Measurements from ENCODE around the gene DNMT3A. TPM values are rescaled to one million over a fixed set of nuclear protein-coding genes. Genes with fewer than 3 reads are reported as not detected.

The DNMT3A gene
- total and polyA plus RNA-seq, 2 experiments from 2014 or later: 2.5 to 18.4 TPM

DNA sequence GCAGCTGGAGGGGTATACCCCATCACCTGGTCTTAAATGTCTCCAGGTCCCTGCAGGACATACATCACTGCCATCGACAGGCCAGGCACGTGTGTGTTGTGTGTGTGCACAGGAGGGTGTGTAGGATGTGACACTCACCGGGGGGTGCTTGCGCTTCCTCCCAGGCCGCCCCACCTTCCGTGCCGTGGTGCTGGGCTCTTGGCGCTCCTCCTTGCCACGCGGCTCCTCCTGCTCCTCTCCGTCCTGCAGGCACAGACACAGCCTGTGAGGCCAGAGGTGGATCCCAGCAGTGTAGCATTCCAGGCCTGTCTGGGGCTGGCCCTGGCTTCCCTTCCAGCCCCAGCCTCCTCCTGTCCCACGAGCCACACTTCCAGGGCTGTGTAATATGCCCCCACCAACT, 41.7 kb downstream of the DNMT3A start:
- in situ Hi-C loops (cut with MboI): no loop called here
- no peak overlapping the region for H3K4me2 ChIP-seq (ENCODE audit: unreplicated experiment)
- no peaks in the 10 kb centered on the region for H3K27me3 ChIP-seq (replicated peaks; ENCODE audit: insufficient read depth)
- DNase-seq: no peak
- H3F3A ChIP-seq (ENCODE audit: insufficient read depth): peaks cover 15% of the 10 kb centered on the region; the same call in 1 of the 2 replicates
- H3K9me2 ChIP-seq (ENCODE audit: insufficient read depth): no peaks in the 10 kb centered on the region
- no peak overlapping the region for H3K27ac ChIP-seq
- no peaks in the 10 kb centered on the region for H3K36me3 ChIP-seq (ENCODE audit: low read depth)
- no peak for TF ChIP-seq EZH2phosphoT487 (IDR thresholded peaks at IDR 0.05; ENCODE audit: insufficient read depth, low read depth)
- H3K4me3 ChIP-seq: no peak overlapping the region
- no peak overlapping the region for H3K9ac ChIP-seq
- H2AFZ ChIP-seq: no peak overlapping the region
- no peaks in the 10 kb centered on the region for H3K79me2 ChIP-seq (ENCODE audit: insufficient read depth)
- 93% methylated on average over 9 to 12 of the region's 12 CpGs for WGBS, 2 experiments (ENCODE audit: low coverage in 1 of 2, low lambda C conversion rate in 2 of 2, missing lambda C conversion rate in 2 of 2)
- H3K9me3 ChIP-seq (ENCODE audit: low read depth): no peaks in the 10 kb centered on the region
- no peaks in the 10 kb centered on the region for H4K20me1 ChIP-seq (ENCODE audit: insufficient read depth)
- peaks cover 18% of the 10 kb centered on the region; the same call in 1 of the 2 replicates for H3K4me1 ChIP-seq (ENCODE audit: insufficient read depth)

DNA sequence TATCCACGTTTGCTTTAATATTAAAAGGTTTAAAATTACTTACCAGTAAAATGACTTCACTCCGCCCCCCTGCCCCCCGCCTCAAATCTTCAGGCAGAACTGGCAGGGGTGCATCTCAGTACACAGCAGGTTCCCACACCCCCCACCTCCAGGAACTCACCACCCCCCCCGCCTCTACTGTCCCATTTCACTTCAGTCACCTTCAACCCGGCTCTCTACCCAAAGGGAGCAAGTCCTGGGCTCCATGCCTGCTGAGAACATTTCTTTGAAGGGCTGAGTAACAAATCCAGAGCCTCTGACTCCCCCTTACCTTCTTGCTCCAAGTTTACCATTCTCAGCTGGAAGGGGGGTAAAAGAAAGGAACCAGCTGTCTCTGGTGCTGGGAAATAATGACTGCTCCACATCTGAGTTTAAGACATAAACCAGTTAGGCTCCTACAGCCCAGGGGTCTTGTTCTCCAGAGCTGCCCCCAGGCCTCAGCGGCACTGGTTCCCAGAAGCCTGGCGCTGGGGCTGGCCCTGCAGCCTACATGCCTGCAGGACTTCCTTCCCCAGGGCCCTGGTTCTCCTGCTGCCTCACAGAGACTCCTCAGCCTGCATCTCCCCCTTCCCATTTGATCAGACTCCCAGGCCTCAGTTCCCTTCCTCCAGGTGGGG, 42.8 kb downstream of the DNMT3A start:
- TF ChIP-seq EZH2phosphoT487 (IDR thresholded peaks at IDR 0.05; ENCODE audit: insufficient read depth, low read depth): no peak
- no peak for TF ChIP-seq EZH2 (IDR thresholded peaks at IDR 0.05; ENCODE audit: insufficient read depth, poor library complexity, severe bottlenecking)
- no peak overlapping the region for H3K9ac ChIP-seq
- 86 to 95% methylated on average over 5 to 7 of the region's 7 CpGs for WGBS, 2 experiments (ENCODE audit: low coverage in 1 of 2, low lambda C conversion rate in 2 of 2, missing lambda C conversion rate in 2 of 2)
- no peak overlapping the region for H3K27ac ChIP-seq
- in situ Hi-C loops (cut with MboI): no loop called here
- H3K27me3 ChIP-seq (replicated peaks; ENCODE audit: insufficient read depth): no peaks in the 10 kb centered on the region
- H3K4me3 ChIP-seq: no peak overlapping the region
- H3K4me1 ChIP-seq (ENCODE audit: insufficient read depth): peaks cover 18% of the 10 kb centered on the region; the same call in 1 of the 2 replicates
- no peaks in the 10 kb centered on the region for H4K20me1 ChIP-seq (ENCODE audit: insufficient read depth)
- H3F3A ChIP-seq (ENCODE audit: insufficient read depth): peaks cover 15% of the 10 kb centered on the region; the same call in 1 of the 2 replicates
- H2AFZ ChIP-seq: no peak overlapping the region
- H3K79me2 ChIP-seq (ENCODE audit: insufficient read depth): no peaks in the 10 kb centered on the region
- H3K4me2 ChIP-seq (ENCODE audit: unreplicated experiment): no peak overlapping the region
- no peaks in the 10 kb centered on the region for H3K9me2 ChIP-seq (ENCODE audit: insufficient read depth)
- DNase-seq: no peak
- no peaks in the 10 kb centered on the region for H3K36me3 ChIP-seq (ENCODE audit: low read depth)
- H3K9me3 ChIP-seq (ENCODE audit: low read depth): no peaks in the 10 kb centered on the region

DNA sequence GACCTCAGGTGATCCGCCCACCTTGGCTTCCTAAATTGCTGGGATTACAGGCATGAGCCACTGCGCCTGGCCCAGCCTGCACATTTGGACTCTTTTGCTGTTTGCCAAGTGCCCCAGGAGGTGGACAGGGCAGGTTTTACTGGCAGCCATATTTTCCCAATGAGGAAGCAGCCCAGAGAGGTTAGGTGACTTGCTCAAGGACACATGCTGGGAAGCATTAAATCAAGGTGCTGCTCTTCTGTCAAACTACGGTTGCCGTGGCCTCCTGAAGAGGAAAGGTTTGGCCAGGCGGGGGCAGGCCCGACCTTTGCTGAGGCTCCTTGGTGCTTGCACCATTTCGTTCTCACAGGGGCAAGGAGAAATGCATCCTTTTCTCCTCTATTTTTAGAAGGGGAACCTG, 44.0 kb downstream of the DNMT3A start:
- Histone ChIP-seq H3K9me3 (ENCODE audit: low read depth) (no peaks in the 10 kb centered on the region), H3K36me3 (ENCODE audit: low read depth) (no peaks in the 10 kb centered on the region), H3K4me1 (ENCODE audit: insufficient read depth) (peaks cover 18% of the 10 kb centered on the region; the same call in 1 of the 2 replicates), H3K9ac (no peak overlapping the region), H3K79me2 (ENCODE audit: insufficient read depth) (no peaks in the 10 kb centered on the region), H3K4me3 (no peak overlapping the region), H2AFZ (no peak overlapping the region), H3K27me3 (replicated peaks; ENCODE audit: insufficient read depth) (no peaks in the 10 kb centered on the region), H4K20me1 (ENCODE audit: insufficient read depth) (no peaks in the 10 kb centered on the region), H3K9me2 (ENCODE audit: insufficient read depth) (no peaks in the 10 kb centered on the region), H3K27ac (no peak overlapping the region), H3K4me2 (ENCODE audit: unreplicated experiment) (no peak overlapping the region), H3F3A (ENCODE audit: insufficient read depth) (peaks cover 15% of the 10 kb centered on the region; the same call in 1 of the 2 replicates)
- in situ Hi-C loops (cut with MboI): no loop called here
- no peak for DNase-seq
- 76 to 88% methylated on average over 6 to 7 of the region's 7 CpGs for WGBS, 2 experiments (ENCODE audit: low coverage in 1 of 2, low lambda C conversion rate in 2 of 2, missing lambda C conversion rate in 2 of 2)
- TF ChIP-seq EZH2phosphoT487 (IDR thresholded peaks at IDR 0.05; ENCODE audit: insufficient read depth, low read depth): no peak
- no peak for TF ChIP-seq EZH2 (IDR thresholded peaks at IDR 0.05; ENCODE audit: insufficient read depth, poor library complexity, severe bottlenecking)

DNA sequence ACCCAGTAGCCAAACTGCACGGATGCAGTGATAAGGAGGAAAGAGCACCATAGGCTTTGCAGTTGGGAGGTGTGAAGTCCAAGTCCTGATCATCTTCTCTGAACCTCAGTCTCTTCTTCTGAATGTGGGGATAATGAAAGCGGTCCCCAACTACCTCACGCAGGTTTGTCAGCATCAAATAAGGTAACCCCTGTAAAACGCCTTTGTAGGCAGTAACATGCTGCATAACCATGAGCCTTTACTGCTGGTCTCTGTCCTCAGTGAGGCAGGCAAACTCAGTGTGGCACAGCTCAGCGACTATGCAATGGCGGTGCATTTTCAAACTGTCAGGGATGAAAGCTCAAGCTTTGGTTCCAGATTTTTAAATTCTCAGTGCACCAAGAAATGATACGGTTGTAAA, 46.1 kb downstream of the DNMT3A start:
- Histone ChIP-seq H3K27me3 (replicated peaks; ENCODE audit: insufficient read depth) (no peaks in the 10 kb centered on the region), H3K9ac (no peak overlapping the region), H3K4me2 (ENCODE audit: unreplicated experiment) (no peak overlapping the region), H4K20me1 (ENCODE audit: insufficient read depth) (no peaks in the 10 kb centered on the region), H3K79me2 (ENCODE audit: insufficient read depth) (no peaks in the 10 kb centered on the region), H3F3A (ENCODE audit: insufficient read depth) (no peaks in the 10 kb centered on the region), H3K4me3 (no peak overlapping the region), H3K27ac (no peak overlapping the region), H2AFZ (peak overlapping the region; percentile 76), H3K36me3 (ENCODE audit: low read depth) (no peaks in the 10 kb centered on the region), H3K9me2 (ENCODE audit: insufficient read depth) (no peaks in the 10 kb centered on the region), H3K4me1 (ENCODE audit: insufficient read depth) (0 out of 2 replicates have a peak, but pooled peaks cover 5% of the 10 kb centered on the region), H3K9me3 (ENCODE audit: low read depth) (no peaks in the 10 kb centered on the region)
- TF ChIP-seq EZH2phosphoT487 (IDR thresholded peaks at IDR 0.05; ENCODE audit: insufficient read depth, low read depth): no peak
- no peak for TF ChIP-seq EZH2 (IDR thresholded peaks at IDR 0.05; ENCODE audit: insufficient read depth, poor library complexity, severe bottlenecking)
- DNase-seq: no peak
- WGBS, 2 experiments (ENCODE audit: low coverage in 1 of 2, low lambda C conversion rate in 2 of 2, missing lambda C conversion rate in 2 of 2): 84 to 95% methylated on average over 7 of the region's 7 CpGs
- in situ Hi-C loops (cut with MboI): no loop called here
